GM18499 (cell line): ENCODE results near the gene CD300H.

Source experiments
- ATAC-seq: cut with Tn5 transposase; IDR thresholded peaks from one replicate; pipeline ENCODE4 v1.9.1; 2021; ENCODE audit warnings: moderate number of reproducible peaks; ENCODE audit not compliant: insufficient read depth, unreplicated experiment

The CD300H gene

GRCh38 chr17:74567397-74567796 is at the start of gene CD300H:
Gene CD300H, minus strand, starts transcription at chr17:74567509.
- ATAC-seq: no peak

DNA sequence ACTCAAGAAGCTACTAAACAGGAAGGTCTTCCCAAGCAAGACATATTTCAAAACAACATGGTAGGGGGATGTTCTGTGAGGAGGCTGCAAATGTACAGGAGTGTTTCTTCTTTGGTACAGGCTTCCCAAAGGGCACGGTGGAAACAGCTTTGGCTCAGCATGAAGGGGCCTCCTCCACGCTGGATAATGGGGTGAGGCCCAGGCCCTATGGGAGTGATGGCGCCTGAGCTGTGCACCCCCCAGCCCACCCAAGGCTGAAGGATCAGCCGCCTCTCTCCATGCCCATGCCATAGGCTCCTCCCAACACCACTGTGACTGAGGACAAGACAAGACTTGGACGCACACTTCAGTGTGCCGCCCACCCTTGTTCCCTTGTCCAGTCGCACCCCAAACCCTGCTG is 49.4 kb upstream of the CD300H start:
- no peak for ATAC-seq

DNA sequence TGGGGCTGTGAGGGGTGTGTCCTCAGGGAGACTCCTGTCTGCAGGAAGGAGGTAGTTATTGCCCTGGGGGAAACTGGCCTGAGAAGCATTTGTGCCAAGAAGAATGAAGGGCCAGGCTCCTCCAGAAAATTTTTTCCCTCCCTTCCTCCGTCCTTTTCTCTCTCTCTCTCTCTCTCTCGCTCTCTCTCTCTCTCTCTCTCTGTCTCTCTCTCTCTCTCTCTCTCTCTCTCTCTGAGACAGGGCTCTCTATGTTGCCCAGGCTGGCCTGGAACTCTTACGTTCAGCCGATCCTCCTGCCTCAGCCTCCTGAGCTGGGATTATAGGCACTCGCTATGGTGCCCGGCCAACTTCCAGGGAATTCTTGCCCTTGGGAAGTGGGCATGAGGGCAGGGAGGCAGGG is 44.7 kb upstream of the CD300H start:
- ATAC-seq: no peak

DNA sequence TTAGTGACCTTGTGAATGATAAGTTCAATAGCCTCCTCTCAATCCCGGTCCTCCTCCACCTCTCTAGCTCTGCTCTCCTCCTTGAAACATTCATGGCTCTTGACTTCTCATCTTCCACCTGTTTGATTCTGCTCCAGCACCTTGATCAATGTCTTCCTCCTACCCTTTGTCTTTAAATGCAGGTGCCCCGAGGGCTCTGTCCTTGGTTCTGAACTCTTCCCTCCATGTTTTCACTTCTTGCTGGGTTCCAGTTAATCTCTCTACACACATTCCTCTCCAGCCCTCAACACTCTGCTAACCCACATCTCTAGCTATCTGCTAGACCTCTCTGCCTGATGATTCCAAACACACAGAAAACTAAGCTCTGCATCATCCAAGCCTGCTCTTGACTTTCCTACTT is 42.8 kb upstream of the CD300H start:
- no peak for ATAC-seq

- no peak for ATAC-seq
These were observed 41.2 kb upstream of the CD300H start for GRCh38 chr17:74608511-74608910.

GRCh38 chr17:74607221-74607620 is 39.9 kb upstream of the CD300H start:
- ATAC-seq: no peak

DNA sequence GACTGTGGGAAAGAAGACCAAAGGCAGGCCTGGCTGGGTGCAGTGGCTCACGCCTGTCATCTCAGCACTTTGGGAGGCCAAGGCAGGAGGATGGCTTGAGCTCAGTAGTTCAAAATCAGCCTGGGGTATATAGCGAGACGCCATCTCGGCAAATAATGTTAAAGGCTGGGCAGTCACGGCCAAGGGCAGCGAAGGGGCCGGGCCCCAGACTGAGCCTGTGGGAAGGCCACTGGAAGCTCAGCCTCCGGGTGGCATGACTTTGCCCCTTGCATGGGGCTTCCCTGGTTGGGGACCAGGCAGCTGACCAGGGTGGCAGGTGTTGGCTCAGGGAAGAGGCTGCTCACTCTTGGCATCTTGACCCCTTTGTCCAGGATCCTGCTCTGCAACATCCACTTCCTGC is 38.7 kb upstream of the CD300H start:
- no peak for ATAC-seq

- no peak for ATAC-seq
These were observed 38.1 kb upstream of the CD300H start for GRCh38 chr17:74605361-74605760.

GRCh38 chr17:74604761-74605160 is 37.5 kb upstream of the CD300H start:
- no peak for ATAC-seq

DNA sequence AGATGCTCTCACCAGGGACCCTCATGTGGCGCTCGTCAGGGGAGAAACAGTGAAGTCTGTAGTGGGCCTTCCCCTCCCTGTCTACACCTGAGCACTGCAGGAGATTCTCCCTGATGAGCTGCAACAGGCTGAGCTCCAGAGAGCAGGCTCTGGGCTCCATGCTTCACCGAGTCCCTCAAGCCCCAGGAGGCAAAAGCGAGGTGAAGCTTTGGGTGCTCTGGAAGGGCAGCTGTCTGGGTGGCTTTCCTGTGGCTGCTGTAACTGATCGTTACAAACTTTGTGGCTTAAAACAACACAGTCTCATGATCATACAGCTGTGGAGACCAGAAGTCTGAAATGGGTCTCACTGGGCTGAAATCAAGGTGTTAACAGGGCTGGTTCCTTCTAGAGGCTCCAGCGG is 36.9 kb upstream of the CD300H start:
- no peak for ATAC-seq

DNA sequence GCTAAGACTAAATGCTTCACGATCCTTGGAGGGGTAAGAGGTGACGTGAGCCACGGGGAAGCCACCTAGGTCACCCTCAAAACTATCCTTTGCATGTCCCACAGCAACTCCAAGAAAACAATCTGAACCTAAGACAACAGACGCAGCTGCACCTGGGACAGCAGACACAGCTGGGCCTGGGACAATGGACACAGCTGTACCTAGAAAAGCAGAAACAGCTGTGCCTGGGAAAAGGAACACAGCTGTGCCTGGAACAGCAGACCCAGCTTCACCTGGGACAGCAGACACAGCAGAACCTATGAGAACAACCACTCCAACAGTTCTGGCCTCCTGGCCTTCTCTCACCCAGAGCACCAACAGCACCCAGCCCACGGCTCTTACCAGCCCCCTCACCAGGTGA is 36.4 kb upstream of the CD300H start:
- no peak for ATAC-seq

GRCh38 chr17:74603037-74603635 is 35.8 kb upstream of the CD300H start:
- no peak for ATAC-seq

DNA sequence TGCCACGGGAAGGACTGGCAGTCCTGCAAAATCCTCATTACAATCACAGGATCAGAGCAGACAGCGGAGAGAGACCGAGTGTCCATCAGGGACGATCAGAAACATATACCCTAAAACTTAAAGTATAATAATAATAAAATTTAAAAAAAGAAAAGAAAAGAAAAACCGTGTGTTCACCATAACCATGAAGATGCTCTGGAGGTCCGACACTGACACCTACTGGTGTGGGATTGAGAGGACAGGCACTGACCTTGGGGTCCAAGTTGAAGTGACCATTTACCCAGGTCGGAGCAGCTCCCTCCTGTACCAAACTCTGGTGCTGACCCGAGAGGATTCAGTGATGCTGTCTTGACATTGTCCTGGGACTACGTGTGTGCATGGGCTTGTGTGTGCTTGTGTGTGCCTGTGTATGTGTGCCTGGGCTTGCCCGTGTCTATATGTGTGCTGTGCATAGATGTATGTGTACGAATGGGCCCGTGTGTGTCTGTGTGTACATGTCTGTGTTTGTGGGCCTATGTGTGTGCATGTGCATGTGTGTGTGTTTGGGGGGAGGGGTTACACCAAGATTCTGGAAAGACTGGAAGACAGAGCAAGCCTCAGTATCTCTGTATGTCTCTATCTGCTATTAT is 34.7 kb upstream of the CD300H start:
- ATAC-seq: no peak

- ATAC-seq: no peak
These were observed 32.2 kb upstream of the CD300H start for GRCh38 chr17:74599448-74599939.

GRCh38 chr17:74599023-74599399 is 31.7 kb upstream of the CD300H start:
- ATAC-seq: no peak

- ATAC-seq: no peak
These were observed 31.2 kb upstream of the CD300H start for GRCh38 chr17:74598346-74599022.

- ATAC-seq: no peak
These were observed 29.9 kb upstream of the CD300H start for GRCh38 chr17:74597069-74597790.

- ATAC-seq: no peak
These were observed 27.9 kb upstream of the CD300H start for GRCh38 chr17:74595037-74595750.

- ATAC-seq: no peak
These were observed 25.0 kb upstream of the CD300H start, which contains the start of gene CD300LD for GRCh38 chr17:74592087-74592990. Gene CD300LD, minus strand, starts transcription at chr17:74592283. Its CDS starts 81 bp downstream, at chr17:74592202.
